NCI-H1930 (cell line): Measurements from ENCODE around the gene DBNL.
"Not testable (repeated sequence)": the region's sequence is repeated elsewhere in the genome, so short reads cannot be mapped to it uniquely, and the experiment has no call there.

Experiments
- DNase-seq, 2 experiments: peaks; one replicate each; lab custom pipeline; 2025; lab: John Stamatoyannopoulos, UW

The DBNL gene

DNA sequence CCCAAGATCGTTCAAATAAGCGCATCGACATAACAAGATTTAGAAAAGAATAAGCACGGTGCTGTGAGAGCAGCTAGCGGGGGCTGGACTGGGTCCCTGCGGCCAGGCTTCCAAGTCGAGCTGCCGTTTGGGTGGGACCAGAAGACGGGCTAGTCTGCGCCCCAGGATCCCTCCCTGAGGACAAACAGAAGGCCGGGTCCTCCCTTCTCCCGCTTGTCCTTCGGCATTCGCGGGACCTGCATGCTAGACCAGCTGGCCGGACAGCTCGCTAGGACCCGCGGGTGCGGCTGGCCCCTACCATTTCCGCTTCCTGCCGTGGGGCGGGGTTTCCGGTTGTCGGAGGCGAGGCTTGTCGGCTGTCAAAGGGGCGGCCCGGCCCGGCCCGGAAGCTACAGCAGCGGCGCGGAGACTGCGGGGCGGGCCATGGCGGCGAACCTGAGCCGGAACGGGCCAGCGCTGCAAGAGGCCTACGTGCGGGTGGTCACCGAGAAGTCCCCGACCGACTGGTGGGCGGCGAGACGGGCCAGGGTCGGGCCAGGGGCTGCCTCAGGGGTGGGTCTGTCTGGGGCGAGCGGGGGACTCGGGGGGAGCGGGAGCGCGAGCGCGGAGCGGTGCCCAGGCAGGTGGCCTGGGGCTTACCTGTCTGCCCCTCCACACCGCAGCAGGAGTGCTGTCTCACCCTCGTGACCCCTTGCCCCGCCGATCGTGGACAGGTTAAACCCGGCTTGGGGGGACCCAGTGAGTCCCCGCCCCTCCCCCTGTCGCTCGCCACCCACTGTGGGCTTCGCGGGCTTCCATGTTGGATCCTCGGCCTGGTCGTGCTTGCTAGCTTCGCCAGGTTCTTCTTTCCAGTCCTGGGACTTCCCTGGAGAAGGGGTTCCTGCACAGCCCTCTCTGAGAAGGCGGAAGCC lies at the start of gene DBNL:
Gene DBNL (plus strand): TSS at position 388 of the 911 bp plus-strand sequence. CDS start 36 bp downstream, at position 424.
- DNase-seq, result peak; percentile 73 to 83

DNA sequence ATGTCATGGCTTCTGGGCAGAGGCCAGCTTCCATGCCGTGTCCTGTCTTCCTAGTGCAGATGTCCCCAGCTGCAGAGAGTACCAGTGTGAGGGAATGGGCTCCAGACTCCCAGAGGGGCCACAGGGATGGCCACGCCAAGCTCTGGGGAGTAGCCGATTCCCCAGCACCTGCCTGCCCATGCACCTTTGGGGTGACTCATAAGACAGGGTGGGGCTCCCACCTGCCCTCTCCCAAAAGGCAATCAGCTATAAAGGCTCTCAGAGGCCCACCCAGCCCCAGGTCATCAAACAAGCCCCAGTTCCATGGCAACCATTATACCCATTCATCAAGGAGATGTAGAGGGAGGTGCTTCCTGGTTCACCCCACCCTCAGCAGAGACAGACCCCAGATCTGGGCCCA lies 47.0 kb upstream of the DBNL start, which contains the start of gene SPDYE1:
Gene SPDYE1 (plus strand): TSS at position 366 of the 400 bp plus-strand sequence. CDS start 2,053 bp downstream, outside the sequence.
- DNase-seq, result not testable (repeated sequence)

DNA sequence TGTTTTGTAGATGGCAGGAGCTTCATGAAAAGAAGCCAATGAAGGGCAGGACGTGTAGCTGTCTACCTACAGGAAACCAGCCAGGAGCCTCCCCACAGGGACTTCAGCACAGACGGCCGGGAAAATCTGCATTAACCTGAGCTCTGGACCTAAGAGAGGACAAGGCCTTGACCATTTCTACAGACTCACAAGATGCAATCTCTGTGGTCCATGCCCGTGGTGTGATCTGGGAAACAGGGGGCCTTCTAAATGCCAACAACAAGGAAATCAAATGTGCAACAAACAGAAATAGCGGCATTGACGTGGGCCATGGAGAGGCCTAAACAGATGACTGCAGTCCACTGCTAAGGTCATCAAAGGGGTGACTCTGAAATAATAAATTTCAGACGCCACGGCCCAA lies 32.4 kb upstream of the DBNL start:
- DNase-seq, result not testable (repeated sequence)

DNA sequence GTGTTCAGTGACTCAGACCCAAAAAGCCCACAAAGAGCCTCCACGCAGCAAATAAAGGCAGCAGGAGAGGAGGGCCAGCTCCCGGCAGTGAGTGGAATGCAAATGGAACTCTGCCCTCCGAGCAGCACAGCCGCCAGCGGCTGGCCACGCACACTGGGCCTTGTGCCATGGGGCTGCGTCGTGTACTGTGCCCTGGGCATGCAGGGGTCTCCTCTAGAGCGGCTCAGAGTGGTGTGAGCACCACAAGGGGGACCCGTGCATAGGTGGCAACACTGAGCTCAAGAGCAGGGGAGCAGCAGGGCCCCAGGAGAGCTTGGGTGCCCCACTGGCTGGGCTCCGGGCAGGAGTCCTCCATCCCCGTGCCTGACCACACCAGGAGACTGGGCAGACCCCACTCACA lies 29.4 kb upstream of the DBNL start:
- DNase-seq, result not testable (repeated sequence)

DNA sequence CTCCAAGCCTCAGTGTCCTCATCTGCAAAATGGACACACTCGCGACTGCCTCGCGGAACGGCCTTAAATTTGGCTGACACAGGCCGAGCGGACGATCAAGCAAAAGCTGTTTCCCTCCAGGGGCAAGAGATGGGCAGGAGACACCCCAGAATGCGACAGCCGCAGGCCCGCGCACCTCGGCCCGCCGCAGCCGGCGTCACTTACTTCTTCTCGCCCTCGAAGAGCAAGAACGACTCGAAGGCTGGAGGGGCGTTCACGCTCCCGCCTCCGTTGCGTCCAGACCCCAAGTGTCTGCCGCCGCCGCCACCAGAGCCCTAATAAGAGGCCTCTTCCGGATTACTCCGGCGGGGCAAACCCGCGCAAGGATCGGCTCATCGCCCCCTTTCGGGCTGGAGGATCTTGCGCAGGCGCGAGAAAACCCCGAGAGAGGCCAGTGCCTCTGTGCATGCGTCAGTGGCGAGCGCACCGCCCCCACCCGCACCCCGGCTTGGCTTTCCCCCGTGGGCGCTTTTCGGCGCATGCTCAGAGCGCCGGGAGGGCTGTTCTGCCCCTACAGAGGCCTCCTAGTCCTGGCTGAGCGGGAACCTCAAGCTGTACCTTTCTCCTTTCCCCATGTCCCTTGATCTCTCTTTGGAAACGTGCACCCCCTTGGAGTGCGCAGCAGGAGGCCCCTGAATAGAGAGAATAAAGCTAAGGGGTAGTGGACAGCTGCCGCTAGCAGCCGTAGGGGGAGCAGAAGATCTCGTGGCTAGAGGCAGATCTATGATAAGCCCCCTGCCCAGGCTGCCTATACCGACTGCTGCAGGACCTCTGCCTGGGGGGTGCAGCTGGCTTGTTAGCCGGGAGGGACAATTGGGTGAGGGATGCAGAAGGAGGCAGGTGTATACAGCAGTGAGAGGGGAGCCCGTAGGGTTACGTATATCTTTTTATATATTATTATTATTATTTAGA lies 25.4 kb upstream of the DBNL start:
- DNase-seq, result peak; percentile 92 to 98

DNA sequence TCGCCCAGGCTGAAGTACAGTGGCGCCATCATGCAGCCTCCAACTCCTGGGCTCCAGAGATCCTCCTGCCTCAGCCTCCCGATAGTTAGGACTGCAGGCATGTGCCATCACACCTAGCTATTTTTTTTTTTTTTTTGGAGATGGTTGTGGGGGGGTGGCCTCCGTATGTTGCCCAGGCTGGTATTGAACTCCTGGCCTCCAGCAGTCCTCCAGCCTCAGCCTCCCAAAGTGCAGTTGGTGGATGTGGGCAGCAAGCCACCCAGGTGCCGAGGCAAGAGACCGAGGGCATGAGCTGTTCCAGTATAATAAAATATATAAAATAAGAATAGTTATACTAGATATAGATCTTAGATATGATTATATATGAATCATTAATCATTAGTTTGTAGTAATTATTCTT lies 24.7 kb upstream of the DBNL start:
- not testable (repeated sequence) for DNase-seq

DNA sequence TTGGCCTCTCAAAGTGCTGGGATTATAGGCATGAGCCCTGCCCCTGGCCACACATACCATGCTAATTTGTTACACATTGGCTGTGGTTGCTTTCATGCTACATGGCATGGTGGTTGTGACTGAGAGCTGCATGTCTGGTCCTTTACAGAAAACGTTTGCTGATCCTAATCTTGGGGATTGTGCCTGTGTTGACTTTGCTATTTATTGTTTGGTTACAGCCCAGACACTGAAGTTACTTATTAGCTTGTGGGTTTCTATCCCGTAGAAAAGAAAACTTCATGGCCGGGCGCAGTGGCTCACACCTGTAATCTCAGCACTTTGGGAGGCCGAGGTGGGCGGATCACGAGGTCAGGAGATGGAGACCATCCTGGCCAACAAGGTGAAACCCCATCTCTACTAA lies 22.4 kb upstream of the DBNL start:
- DNase-seq, result not testable (repeated sequence)

DNA sequence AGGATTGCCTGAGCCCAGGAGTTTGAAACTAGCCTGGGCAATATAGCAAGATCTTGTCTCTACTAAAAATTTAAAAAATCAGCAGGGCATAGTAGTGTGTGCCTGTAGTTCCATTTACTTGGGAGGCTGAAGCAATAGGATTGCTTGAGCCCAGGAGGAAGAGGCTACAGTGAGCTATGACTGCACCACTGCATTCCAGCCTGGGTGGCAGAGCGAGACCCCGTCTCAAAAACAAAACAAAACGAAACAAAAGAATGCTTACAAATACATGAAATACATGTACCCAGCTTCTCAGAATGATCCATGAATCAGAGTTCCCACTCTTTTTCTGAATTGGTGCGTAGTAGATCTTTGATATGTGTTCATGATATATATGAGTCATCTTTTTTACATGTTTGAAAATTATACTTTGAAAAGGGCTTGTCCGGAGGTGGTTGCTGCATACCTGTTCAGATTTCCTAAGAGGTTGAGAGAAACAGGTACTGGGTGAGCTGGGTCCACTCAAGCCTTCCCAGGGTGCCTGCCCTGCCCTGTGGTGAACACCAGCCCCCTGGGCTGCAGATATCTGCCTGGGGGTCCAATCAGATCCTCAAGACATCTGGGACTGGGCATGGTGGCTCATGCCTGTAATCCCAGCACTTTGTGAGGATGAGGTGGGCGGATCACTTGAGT lies 21.6 kb upstream of the DBNL start:
- DNase-seq, result not testable (repeated sequence)

DNA sequence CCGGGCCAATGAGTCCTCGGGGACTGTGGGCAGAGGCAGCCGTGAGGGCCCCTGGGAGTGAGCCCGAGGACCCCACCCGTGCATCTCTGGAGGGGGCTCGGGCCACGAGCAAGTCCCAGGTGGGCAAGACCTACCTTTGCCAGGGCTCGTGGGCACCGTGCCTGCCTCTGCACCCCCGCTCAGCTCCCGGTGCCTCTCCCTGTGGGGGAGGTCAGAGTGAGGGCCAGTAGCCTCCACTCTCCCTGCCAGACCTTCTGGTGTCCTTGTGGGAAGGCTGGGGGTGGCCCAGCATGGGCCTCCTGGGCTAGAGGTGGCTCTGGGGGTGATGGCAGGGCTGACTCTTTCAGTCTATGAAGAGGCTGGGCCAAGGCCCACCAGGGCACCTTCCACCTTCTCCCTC lies 15.1 kb upstream of the DBNL start:
- not testable (repeated sequence) for DNase-seq

DNA sequence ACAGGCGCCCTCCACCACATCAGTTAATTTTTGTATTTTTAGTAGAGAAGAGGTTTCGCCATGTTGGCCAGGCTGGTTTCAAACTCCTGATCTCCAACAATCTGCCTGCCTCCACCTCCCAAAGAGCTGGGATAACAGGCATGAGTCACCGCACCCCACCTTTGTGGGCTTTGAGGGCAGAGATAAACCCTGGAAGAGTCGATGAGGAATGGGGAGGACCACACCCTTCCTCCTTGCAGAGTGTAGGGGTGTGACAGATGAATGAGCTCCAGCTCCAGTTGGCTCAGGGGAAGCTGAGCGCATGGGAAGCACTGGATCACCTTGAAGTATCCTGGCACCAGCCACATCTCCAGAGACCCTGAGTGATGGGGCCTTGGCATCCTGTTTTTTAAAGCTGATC lies 14.5 kb upstream of the DBNL start:
- not testable (repeated sequence) for DNase-seq

- not testable (repeated sequence) for DNase-seq
Measured at GRCh38 chr7:44031319-44031718, 13.2 kb upstream of the DBNL start.

DNA sequence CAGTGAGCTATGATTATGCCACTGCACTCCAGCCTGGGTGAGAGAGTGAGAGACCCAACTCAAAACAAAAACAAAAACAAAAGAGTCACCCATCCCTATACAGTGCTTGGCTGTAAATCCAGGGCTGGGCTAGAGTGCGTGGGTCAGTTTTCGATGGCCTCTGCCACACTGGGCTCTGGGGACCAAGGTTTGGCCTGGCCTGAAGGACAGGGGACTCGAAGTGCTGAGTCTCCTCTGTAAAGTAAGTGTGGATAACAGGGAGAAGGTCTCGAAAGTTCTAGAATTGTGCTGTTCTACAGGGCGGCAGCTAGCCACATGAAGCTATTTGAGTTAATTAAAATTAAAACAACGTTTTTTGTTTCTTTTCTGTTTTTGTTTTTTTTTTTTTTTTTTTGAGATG lies 12.5 kb upstream of the DBNL start:
- DNase-seq, result not testable (repeated sequence)

DNA sequence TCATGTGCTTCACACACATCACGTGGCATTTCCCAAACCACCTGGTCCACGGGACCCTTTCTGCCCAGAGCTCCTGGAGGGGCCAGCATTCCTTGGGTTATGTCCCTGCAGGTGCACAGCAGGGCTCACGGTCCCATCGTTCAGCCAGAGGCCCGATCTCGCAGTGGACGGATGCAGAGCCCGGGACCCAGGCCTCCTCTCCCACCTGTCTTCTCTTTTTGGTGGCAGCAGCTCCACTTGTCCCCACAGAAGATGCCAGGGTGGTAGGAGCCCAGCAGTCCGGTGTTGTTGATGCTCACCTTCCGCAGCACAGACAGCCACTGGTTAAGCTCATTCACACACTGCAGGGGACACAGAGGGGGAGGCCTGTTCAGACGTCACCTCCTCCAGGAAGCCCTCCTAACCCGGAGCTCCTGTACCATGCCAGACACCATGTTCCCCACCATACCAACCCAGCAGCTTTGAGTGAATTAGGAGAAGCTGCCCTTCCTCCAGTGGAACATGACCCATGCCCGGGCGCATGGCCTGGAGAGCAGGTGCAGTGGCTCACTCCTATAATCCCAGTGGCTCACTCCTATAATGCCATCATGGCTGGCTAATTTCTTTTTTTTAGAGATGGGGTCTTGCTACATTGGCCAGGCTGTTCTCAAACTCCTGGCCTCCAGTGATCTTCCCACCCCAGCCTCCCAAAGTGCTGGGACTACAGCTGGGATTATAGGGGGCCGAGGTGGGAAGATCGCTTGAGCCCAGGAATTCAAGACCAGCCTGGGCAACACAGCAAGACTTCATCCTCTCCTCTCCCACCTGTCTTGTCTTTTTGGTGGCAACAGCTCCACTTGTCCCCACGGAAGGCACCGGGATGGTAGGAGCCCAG lies 10.3 kb upstream of the DBNL start:
- DNase-seq, result not testable (repeated sequence)

- not testable (repeated sequence) for DNase-seq
Measured at GRCh38 chr7:44036364-44036763, 8.1 kb upstream of the DBNL start.

DNA sequence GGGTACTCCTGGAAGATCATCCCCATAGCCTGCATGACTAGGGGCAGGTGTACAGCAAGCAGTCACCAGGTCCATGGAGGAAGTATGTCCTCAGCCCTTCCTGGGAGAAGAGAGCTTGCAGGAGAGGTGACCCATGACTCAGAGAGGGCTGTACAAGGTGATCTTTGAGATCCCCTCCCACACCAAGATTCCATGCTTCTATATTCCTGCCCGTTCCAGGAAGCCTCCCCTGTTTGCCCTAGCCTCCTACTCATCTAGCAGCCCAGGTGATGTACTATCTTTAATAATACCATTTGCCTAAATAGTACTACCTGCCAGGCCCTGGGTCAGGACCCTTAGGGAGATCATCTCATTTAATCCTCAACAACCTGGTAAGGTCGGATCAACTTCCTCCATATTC lies 6.6 kb upstream of the DBNL start:
- DNase-seq, result not testable (repeated sequence)

DNA sequence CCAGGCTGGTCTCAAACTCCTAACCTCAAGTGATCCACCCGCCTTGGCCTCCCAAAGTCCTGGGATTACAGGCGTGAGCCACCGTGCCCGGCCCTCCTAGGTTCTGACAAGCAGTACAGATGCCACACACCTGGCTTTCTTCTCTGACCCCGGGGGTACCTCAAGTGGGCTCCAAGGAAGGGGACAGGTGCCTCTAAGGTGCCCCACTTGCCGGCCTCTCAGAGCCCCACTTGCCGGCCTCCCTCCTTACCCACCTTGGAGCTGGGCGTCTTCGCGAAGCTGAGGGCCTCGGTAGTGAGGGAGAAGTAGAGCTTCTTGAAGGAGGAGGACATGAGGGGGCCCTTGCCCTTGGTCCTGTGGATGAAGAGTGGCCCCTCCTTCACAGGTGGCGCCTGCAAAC lies 5.9 kb upstream of the DBNL start:
- not testable (repeated sequence) for DNase-seq

DNA sequence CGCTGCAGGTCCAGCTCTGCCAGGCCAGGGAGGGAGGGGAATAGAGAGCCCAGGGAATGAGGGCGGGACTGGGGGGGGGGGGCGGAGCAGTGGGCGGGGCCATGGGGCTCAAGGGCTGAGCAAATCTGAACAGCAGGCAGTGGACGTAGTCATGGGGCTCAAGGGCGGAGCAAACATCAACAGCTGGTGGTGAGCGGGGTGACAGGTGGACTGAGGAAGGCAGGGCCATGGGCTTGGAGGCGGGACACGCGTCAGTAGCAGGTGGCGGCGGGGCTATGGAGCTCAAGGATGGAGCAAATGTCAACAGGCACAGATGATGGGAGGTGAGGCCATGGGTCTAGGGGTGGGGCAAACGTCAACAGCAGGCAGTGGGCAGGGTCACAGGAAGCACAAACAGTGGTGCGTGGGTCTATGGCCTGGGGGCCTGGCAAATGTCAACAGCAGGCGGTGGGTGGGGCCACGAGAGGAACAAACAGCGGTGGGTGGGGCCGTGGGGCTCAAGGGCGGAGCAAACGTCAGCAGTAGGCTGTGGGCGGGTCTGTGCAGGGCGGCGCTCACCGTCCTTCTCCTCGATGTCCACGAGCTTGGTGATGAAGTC lies 5.4 kb upstream of the DBNL start:
- DNase-seq, result peak in 1 of 2 experiments; percentile 8

- not testable (repeated sequence) for DNase-seq
Measured at GRCh38 chr7:44039800-44040492, 4.6 kb upstream of the DBNL start.

DNA sequence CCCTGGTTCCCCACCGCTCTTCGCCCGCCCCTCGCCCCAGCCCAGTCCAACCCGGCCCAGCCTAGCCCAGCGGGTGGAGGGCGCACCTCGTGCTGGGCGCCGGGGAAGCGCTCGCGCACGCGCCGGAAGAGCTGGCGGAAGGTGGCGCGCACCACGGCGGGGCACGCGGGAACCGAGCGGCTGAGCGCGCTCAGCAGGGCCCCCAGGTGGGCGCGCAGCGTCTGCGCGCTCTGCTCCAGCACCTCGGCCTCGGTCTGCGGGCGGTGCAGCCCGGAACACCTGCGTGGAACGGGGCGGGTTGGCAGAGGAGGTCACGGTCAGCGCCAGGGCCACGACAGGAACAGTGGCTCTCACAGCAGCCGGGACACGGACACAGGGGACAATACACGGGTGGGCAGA lies 4.0 kb upstream of the DBNL start:
- DNase-seq, result peak in 1 of 2 experiments; percentile 34

DNA sequence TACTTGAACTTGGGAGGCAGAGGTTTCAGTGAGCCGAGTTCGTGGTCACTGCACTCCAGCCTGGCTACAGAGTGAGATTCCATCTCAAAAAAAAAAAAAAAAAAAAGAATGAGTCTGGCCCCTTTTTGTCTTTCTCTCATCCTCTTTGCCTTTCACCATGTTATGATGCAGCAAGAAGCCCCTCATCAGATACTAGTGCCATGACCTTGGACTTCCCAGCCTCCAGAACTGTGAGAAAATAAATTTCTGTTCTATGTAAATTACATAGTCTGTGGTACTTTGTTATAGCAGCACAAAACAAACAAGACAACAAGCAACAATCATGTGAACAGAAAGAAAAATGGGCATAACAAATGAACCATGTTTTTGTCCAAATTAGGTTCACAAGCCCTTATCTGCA lies 2.3 kb upstream of the DBNL start:
- DNase-seq, result no peak
